ENCODE measurements around the gene PCDHGA10. TPM values are rescaled to one million over a fixed set of nuclear protein-coding genes. Genes with fewer than 3 reads are reported as not detected.
A peak's percentile ranks its signal among the peaks of the same experiment; 100 is the strongest.
"Not testable (repeated sequence)": the region's sequence is repeated elsewhere in the genome, so short reads cannot be mapped to it uniquely, and the experiment has no call there.

The PCDHGA10 gene
- total and polyA plus RNA-seq, 4 donors = 0.61 to 11.4 (median 3.6) TPM

- H3K36me3 ChIP-seq (ENCODE audit: control insufficient read depth in 1 of 2, insufficient read depth in 2 of 2, low read length in 1 of 2) = no peaks in the 10 kb centered on the region
- H3K27me3 ChIP-seq (ENCODE audit: control insufficient read depth in 1 of 2, insufficient read depth in 2 of 2, low read length in 1 of 2) = no peaks in the 10 kb centered on the region
- H3K4me1 ChIP-seq (ENCODE audit: control insufficient read depth in 1 of 2, insufficient read depth in 2 of 2, low read length in 2 of 2) = no peaks in the 10 kb centered on the region
- no peak within 1 kb of the TSS for H3K4me3 ChIP-seq (ENCODE audit: low read length in 2 of 2)
- DNase-seq (peak in 1 of 2 donors; percentile 77), ATAC-seq (ENCODE audit: low FRiP score) (peak; percentile 72)
- 12 to 15% methylated on average over 33 of the region's 33 CpGs for WGBS, 2 donors
- peaks cover 39% of the 10 kb centered on the region for H3K9me3 ChIP-seq (ENCODE audit: control insufficient read depth, low read length)
- no peak within 1 kb of the TSS for H3K27ac ChIP-seq (ENCODE audit: low read depth in 1 of 2, low read length in 2 of 2)
- intact Hi-C loops (cut with DNase I) = no loop called here
Measured at GRCh38 chr5:141430332-141431113, 17.7 kb downstream of the PCDHGA10 start, which contains the start of gene PCDHGA12. PCDHGA12 (plus strand) TSS chr5:141430507; CDS start chr5:141430760, 253 bp downstream.

GRCh38 chr5:141431286-141431685 is 18.5 kb downstream of the PCDHGA10 start:
- intact Hi-C loops (cut with DNase I) = no loop called here
- 12 to 15% methylated on average over 37 of the region's 37 CpGs for WGBS, 2 donors
- H3K9me3 ChIP-seq (ENCODE audit: control insufficient read depth, low read length) = peaks cover 36% of the 10 kb centered on the region
- no peaks in the 10 kb centered on the region for H3K27me3 ChIP-seq (ENCODE audit: control insufficient read depth in 1 of 2, insufficient read depth in 2 of 2, low read length in 1 of 2)
- no peak overlapping the region for H3K4me3 ChIP-seq (ENCODE audit: low read length in 2 of 2)
- ATAC-seq (ENCODE audit: low FRiP score) = no peak
- H3K27ac ChIP-seq (ENCODE audit: low read depth in 1 of 2, low read length in 2 of 2) = no peak overlapping the region
- H3K36me3 ChIP-seq (ENCODE audit: control insufficient read depth in 1 of 2, insufficient read depth in 2 of 2, low read length in 1 of 2) = no peaks in the 10 kb centered on the region
- no peak for DNase-seq
- no peaks in the 10 kb centered on the region for H3K4me1 ChIP-seq (ENCODE audit: control insufficient read depth in 1 of 2, insufficient read depth in 2 of 2, low read length in 2 of 2)

GRCh38 chr5:141432308-141432707 is 19.5 kb downstream of the PCDHGA10 start:
- H3K9me3 ChIP-seq (ENCODE audit: control insufficient read depth, low read length) = peaks cover 31% of the 10 kb centered on the region

GRCh38 chr5:141432726-141433125 is 19.9 kb downstream of the PCDHGA10 start:
- H3K27me3 ChIP-seq (ENCODE audit: control insufficient read depth in 1 of 2, insufficient read depth in 2 of 2, low read length in 1 of 2); H3K4me3 ChIP-seq (ENCODE audit: low read length in 2 of 2); ATAC-seq (ENCODE audit: low FRiP score); H3K36me3 ChIP-seq (ENCODE audit: control insufficient read depth in 1 of 2, insufficient read depth in 2 of 2, low read length in 1 of 2); DNase-seq; H3K4me1 ChIP-seq (ENCODE audit: control insufficient read depth in 1 of 2, insufficient read depth in 2 of 2, low read length in 2 of 2); H3K27ac ChIP-seq (ENCODE audit: low read depth in 1 of 2, low read length in 2 of 2); intact Hi-C loops (cut with DNase I): not testable (repeated sequence)
- peaks cover 29% of the 10 kb centered on the region for H3K9me3 ChIP-seq (ENCODE audit: control insufficient read depth, low read length)
- 21 to 23% methylated on average over 25 to 29 of the region's 29 CpGs for WGBS, 2 donors

More at GRCh38 chr5:141432308-141432707, 19.5 kb downstream of the PCDHGA10 start:
- H3K36me3 ChIP-seq (ENCODE audit: control insufficient read depth in 1 of 2, insufficient read depth in 2 of 2, low read length in 1 of 2); H3K27me3 ChIP-seq (ENCODE audit: control insufficient read depth in 1 of 2, insufficient read depth in 2 of 2, low read length in 1 of 2); H3K4me1 ChIP-seq (ENCODE audit: control insufficient read depth in 1 of 2, insufficient read depth in 2 of 2, low read length in 2 of 2); H3K27ac ChIP-seq (ENCODE audit: low read depth in 1 of 2, low read length in 2 of 2); H3K4me3 ChIP-seq (ENCODE audit: low read length in 2 of 2); intact Hi-C loops (cut with DNase I); DNase-seq; ATAC-seq (ENCODE audit: low FRiP score): not testable (repeated sequence)
- 27 to 29% methylated on average over 35 to 38 of the region's 38 CpGs for WGBS, 2 donors

GRCh38 chr5:141434006-141434405 is 21.2 kb downstream of the PCDHGA10 start:
- H3K9me3 ChIP-seq (ENCODE audit: control insufficient read depth, low read length) = peaks cover 24% of the 10 kb centered on the region
- ATAC-seq (ENCODE audit: low FRiP score) = no peak
- WGBS, 2 donors = 73 to 76% methylated on average over 2 of the region's 2 CpGs

GRCh38 chr5:141437221-141437620 is 24.4 kb downstream of the PCDHGA10 start:
- 89 to 93% methylated on average over 2 of the region's 2 CpGs for WGBS, 2 donors
- no peak for ATAC-seq (ENCODE audit: low FRiP score)
- H3K9me3 ChIP-seq (ENCODE audit: control insufficient read depth, low read length) = peaks cover 24% of the 10 kb centered on the region

More at GRCh38 chr5:141434006-141434405, 21.2 kb downstream of the PCDHGA10 start:
- Histone ChIP-seq H3K36me3 (ENCODE audit: control insufficient read depth in 1 of 2, insufficient read depth in 2 of 2, low read length in 1 of 2) (no peaks in the 10 kb centered on the region), H3K27me3 (ENCODE audit: control insufficient read depth in 1 of 2, insufficient read depth in 2 of 2, low read length in 1 of 2) (no peaks in the 10 kb centered on the region), H3K27ac (ENCODE audit: low read depth in 1 of 2, low read length in 2 of 2) (no peak overlapping the region), H3K4me1 (ENCODE audit: control insufficient read depth in 1 of 2, insufficient read depth in 2 of 2, low read length in 2 of 2) (no peaks in the 10 kb centered on the region), H3K4me3 (ENCODE audit: low read length in 2 of 2) (no peak overlapping the region)
- DNase-seq = no peak
- intact Hi-C loops (cut with DNase I) = no loop called here

GRCh38 chr5:141439411-141440141 is 26.8 kb downstream of the PCDHGA10 start:
- Histone ChIP-seq H3K9me3 (ENCODE audit: control insufficient read depth, low read length) (peaks cover 18% of the 10 kb centered on the region), H3K27me3 (ENCODE audit: control insufficient read depth in 1 of 2, insufficient read depth in 2 of 2, low read length in 1 of 2) (no peaks in the 10 kb centered on the region), H3K4me1 (ENCODE audit: control insufficient read depth in 1 of 2, insufficient read depth in 2 of 2, low read length in 2 of 2) (no peaks in the 10 kb centered on the region), H3K4me3 (ENCODE audit: low read length in 2 of 2) (peak overlapping the region in 1 of 2 donors; percentile 26), H3K27ac (ENCODE audit: low read depth in 1 of 2, low read length in 2 of 2) (no peak overlapping the region), H3K36me3 (ENCODE audit: control insufficient read depth in 1 of 2, insufficient read depth in 2 of 2, low read length in 1 of 2) (no peaks in the 10 kb centered on the region)
- 64 to 65% methylated on average over 10 of the region's 10 CpGs for WGBS, 2 donors
- ATAC-seq (ENCODE audit: low FRiP score) (no peak), DNase-seq (no peak)
- intact Hi-C loops (cut with DNase I) = no loop called here

More at GRCh38 chr5:141437221-141437620, 24.4 kb downstream of the PCDHGA10 start:
- DNase-seq = no peak
- Histone ChIP-seq H3K36me3 (ENCODE audit: control insufficient read depth in 1 of 2, insufficient read depth in 2 of 2, low read length in 1 of 2) (no peaks in the 10 kb centered on the region), H3K27me3 (ENCODE audit: control insufficient read depth in 1 of 2, insufficient read depth in 2 of 2, low read length in 1 of 2) (no peaks in the 10 kb centered on the region), H3K4me1 (ENCODE audit: control insufficient read depth in 1 of 2, insufficient read depth in 2 of 2, low read length in 2 of 2) (no peaks in the 10 kb centered on the region), H3K4me3 (ENCODE audit: low read length in 2 of 2) (no peak overlapping the region), H3K27ac (ENCODE audit: low read depth in 1 of 2, low read length in 2 of 2) (no peak overlapping the region)
- intact Hi-C loops (cut with DNase I) = no loop called here

GRCh38 chr5:141440341-141440740 is 27.6 kb downstream of the PCDHGA10 start:
- no peak for DNase-seq
- Histone ChIP-seq H3K4me1 (ENCODE audit: control insufficient read depth in 1 of 2, insufficient read depth in 2 of 2, low read length in 2 of 2) (no peaks in the 10 kb centered on the region), H3K27ac (ENCODE audit: low read depth in 1 of 2, low read length in 2 of 2) (no peak overlapping the region), H3K27me3 (ENCODE audit: control insufficient read depth in 1 of 2, insufficient read depth in 2 of 2, low read length in 1 of 2) (no peaks in the 10 kb centered on the region), H3K9me3 (ENCODE audit: control insufficient read depth, low read length) (peaks cover 18% of the 10 kb centered on the region), H3K36me3 (ENCODE audit: control insufficient read depth in 1 of 2, insufficient read depth in 2 of 2, low read length in 1 of 2) (no peaks in the 10 kb centered on the region), H3K4me3 (ENCODE audit: low read length in 2 of 2) (no peak overlapping the region)
- intact Hi-C loops (cut with DNase I) = no loop called here
- WGBS, 2 donors = 95 to 96% methylated on average over 9 of the region's 9 CpGs
- no peak for ATAC-seq (ENCODE audit: low FRiP score)
